Astrocyte (in vitro differentiated cells and primary cell): Measurements from ENCODE around the gene SMARCD2. TPM values are rescaled to one million over a fixed set of nuclear protein-coding genes. Genes with fewer than 3 reads are reported as not detected.

ENCODE experiments used
- DNase-seq: peaks from one replicate; pipeline ENCODE4 v3.0.0-alpha.2; 2010; ENCODE audit warnings: low read depth
- FAIRE-seq: peaks from 2 replicates; lab custom pipeline; 2011; peaks lifted over from hg19 to GRCh38; lab: Jason Lieb, UNC
- H2AFZ ChIP-seq: 2 replicates; pipeline ENCODE4 v1.6.0; 2012; ENCODE audit warnings: low read depth, low read length, inconsistent platforms
- H3K27ac ChIP-seq: 2 replicates; pipeline ENCODE4 v1.5.1; 2011; ENCODE audit warnings: low read depth, low read length, inconsistent platforms
- H3K27me3 ChIP-seq: 2 replicates; pipeline ENCODE4 v1.6.0; 2011; ENCODE audit warnings: low read length, inconsistent platforms; ENCODE audit not compliant: insufficient read depth
- H3K36me3 ChIP-seq: 2 replicates; pipeline ENCODE4 v1.5.1; 2011; ENCODE audit warnings: low read length, inconsistent platforms; ENCODE audit not compliant: insufficient read depth
- H3K4me1 ChIP-seq: 2 replicates; pipeline ENCODE4 v1.5.1; 2011; ENCODE audit warnings: low read length, inconsistent platforms; ENCODE audit not compliant: insufficient read depth
- H3K4me2 ChIP-seq: 2 replicates; pipeline ENCODE4 v1.6.0; 2012; ENCODE audit warnings: low read length, inconsistent platforms
- H3K4me3 ChIP-seq: 2 replicates; pipeline ENCODE4 v1.5.1; 2011; ENCODE audit warnings: low read depth, mild to moderate bottlenecking, low read length, inconsistent platforms; ENCODE audit not compliant: insufficient read depth
- H3K79me2 ChIP-seq: 2 replicates; pipeline ENCODE4 v1.6.0; 2012; ENCODE audit warnings: mild to moderate bottlenecking, low read length, inconsistent platforms; ENCODE audit not compliant: insufficient read depth
- H3K9ac ChIP-seq: 2 replicates; pipeline ENCODE4 v1.6.0; 2012; ENCODE audit warnings: mild to moderate bottlenecking, low read length, inconsistent platforms
- H3K9me3 ChIP-seq: 2 replicates; pipeline ENCODE4 v1.5.1; 2012; ENCODE audit warnings: low read depth, mild to moderate bottlenecking, low read length, inconsistent platforms; ENCODE audit not compliant: insufficient read depth
- H4K20me1 ChIP-seq: 2 replicates; pipeline ENCODE4 v1.6.0; 2012; ENCODE audit warnings: low read length, inconsistent platforms; ENCODE audit not compliant: insufficient read depth
- H3K27ac Mint-ChIP-seq: one replicate; pipeline ENCODE4 v1.8.0; 2021; ENCODE audit warnings: mild to moderate bottlenecking, mixed read lengths; ENCODE audit not compliant: unreplicated experiment
- H3K27me3 Mint-ChIP-seq: one replicate; pipeline ENCODE4 v1.8.0; 2021; ENCODE audit warnings: low read depth, mixed read lengths; ENCODE audit not compliant: unreplicated experiment
- H3K36me3 Mint-ChIP-seq: one replicate; pipeline ENCODE4 v1.8.0; 2021; ENCODE audit warnings: low read depth, mixed read lengths; ENCODE audit not compliant: unreplicated experiment
- H3K4me1 Mint-ChIP-seq: one replicate; pipeline ENCODE4 v1.8.0; 2021; ENCODE audit warnings: low read depth, mixed read lengths; ENCODE audit not compliant: unreplicated experiment
- H3K4me3 Mint-ChIP-seq: one replicate; pipeline ENCODE4 v1.8.0; 2021; ENCODE audit warnings: mild to moderate bottlenecking, moderate library complexity, mixed read lengths; ENCODE audit not compliant: unreplicated experiment
- H3K9me3 Mint-ChIP-seq: one replicate; pipeline ENCODE4 v1.8.0; 2021; ENCODE audit warnings: mild to moderate bottlenecking, mixed read lengths; ENCODE audit not compliant: unreplicated experiment
- CTCF ChIP-seq: IDR thresholded peaks from 2 replicates; pipeline ENCODE4 v1.5.1; 2011; ENCODE audit warnings: low read depth, mild to moderate bottlenecking, inconsistent platforms, low read length, moderate library complexity; ENCODE audit not compliant: insufficient read depth
- EZH2 ChIP-seq: IDR thresholded peaks from 2 replicates; pipeline ENCODE4 v1.6.1; 2012; ENCODE audit warnings: mild to moderate bottlenecking, low read length, inconsistent platforms; ENCODE audit not compliant: insufficient read depth
- total RNA-seq: library from RNA; stranded (reverse); gene quantifications from 2 replicates; pipeline ENCODE4 v1.2.1, GENCODE V29; 2021

Gene SMARCD2
- total RNA-seq, 1 donor from 2014 or later, result 33.9 TPM

GRCh38 chr17:63785556-63785955, 56.9 kb downstream of the SMARCD2 start:
- Histone ChIP-seq H3K79me2 (peaks cover 97% of the 10 kb centered on the region), H2AFZ (no peak overlapping the region), H3K9ac (no peak overlapping the region), H3K4me3 (no peak overlapping the region), H3K4me1 (peaks cover 9% of the 10 kb centered on the region), H3K36me3 (peaks cover 32% of the 10 kb centered on the region), H4K20me1 (peaks cover 94% of the 10 kb centered on the region), H3K9me3 (no peaks in the 10 kb centered on the region), H3K4me2 (peak overlapping the region; percentile 39), H3K27ac (peak overlapping the region; percentile 13), H3K27me3 (no peaks in the 10 kb centered on the region)
- H3K9me3 Mint-ChIP-seq, result no peaks in the 10 kb centered on the region
- peak; percentile 71 for DNase-seq
- H3K27ac Mint-ChIP-seq, result peak overlapping the region; percentile 62
- H3K4me1 Mint-ChIP-seq, result peaks cover 24% of the 10 kb centered on the region
- peaks cover 14% of the 10 kb centered on the region for H3K36me3 Mint-ChIP-seq
- no peaks in the 10 kb centered on the region for H3K27me3 Mint-ChIP-seq
- no peak for FAIRE-seq
- TF ChIP-seq CTCF (no peak), EZH2 (no peak)
- no peak overlapping the region for H3K4me3 Mint-ChIP-seq

- no peak overlapping the region for H3K27ac ChIP-seq
- H3K4me2 ChIP-seq, result no peak overlapping the region
- H3K9me3 Mint-ChIP-seq, result no peaks in the 10 kb centered on the region
- H3K79me2 ChIP-seq, result peaks cover 97% of the 10 kb centered on the region
- H3K4me1 ChIP-seq, result peaks cover 9% of the 10 kb centered on the region
- no peaks in the 10 kb centered on the region for H3K27me3 Mint-ChIP-seq
- peaks cover 95% of the 10 kb centered on the region for H4K20me1 ChIP-seq
- TF ChIP-seq CTCF (no peak), EZH2 (no peak)
- H2AFZ ChIP-seq, result no peak overlapping the region
- H3K36me3 ChIP-seq, result peaks cover 21% of the 10 kb centered on the region
- H3K4me3 Mint-ChIP-seq, result no peak overlapping the region
- H3K4me3 ChIP-seq, result no peak overlapping the region
- peaks cover 12% of the 10 kb centered on the region for H3K36me3 Mint-ChIP-seq
- no peak for FAIRE-seq
- no peaks in the 10 kb centered on the region for H3K27me3 ChIP-seq
- H3K9me3 ChIP-seq, result no peaks in the 10 kb centered on the region
- H3K27ac Mint-ChIP-seq, result no peak overlapping the region
- H3K9ac ChIP-seq, result no peak overlapping the region
- DNase-seq, result no peak
- H3K4me1 Mint-ChIP-seq, result peaks cover 27% of the 10 kb centered on the region
Measured at GRCh38 chr17:63783522-63783921, 59.0 kb downstream of the SMARCD2 start.

Other genes starting within 250 kb of the SMARCD2 start
- 18.9 and 19.5 TPM in 2 replicates for gene TACO1, start 241.8 kb downstream of the SMARCD2 start, total RNA-seq
- gene MAP3K3, start 220.3 kb downstream of the SMARCD2 start, total RNA-seq, result 28.3 and 30.5 TPM in 2 replicates
- gene LIMD2, start 142.6 kb downstream of the SMARCD2 start, total RNA-seq, result 54.8 and 55.0 TPM in 2 replicates
- gene STRADA, start 100.9 kb downstream of the SMARCD2 start, total RNA-seq, result 28.6 and 35.7 TPM in 2 replicates
- gene CCDC47, start 69.1 kb downstream of the SMARCD2 start, total RNA-seq, result 92.8 and 95.6 TPM in 2 replicates
- 120 and 125 TPM in 2 replicates for gene DDX42, start 68.5 kb downstream of the SMARCD2 start, total RNA-seq
- 110 and 116 TPM in 2 replicates for gene PSMC5, start 15.3 kb downstream of the SMARCD2 start, total RNA-seq
- 41.8 and 50.2 TPM in 2 replicates for gene FTSJ3, start 15.0 kb downstream of the SMARCD2 start, total RNA-seq
- gene CSH2, start 31.0 kb upstream of the SMARCD2 start, total RNA-seq, result 4.3 and 5.8 TPM in 2 replicates
- gene GH2, start 39.3 kb upstream of the SMARCD2 start, total RNA-seq, result not detected in 2 replicates
- 8.9 and 15.5 TPM in 2 replicates for gene CSH1, start 53.9 kb upstream of the SMARCD2 start, total RNA-seq
- gene CSHL1, start 68.6 kb upstream of the SMARCD2 start, total RNA-seq, result not detected in 2 replicates
- gene GH1, start 76.2 kb upstream of the SMARCD2 start, total RNA-seq, result not detected in 2 replicates
- gene CD79B, start 89.6 kb upstream of the SMARCD2 start, total RNA-seq, result 0.25 TPM in 1 of 2 replicates, not detected in the other
- gene SCN4A, start 130.2 kb upstream of the SMARCD2 start, total RNA-seq, result 0.22 and 0.43 TPM in 2 replicates
- gene PRR29, start 155.7 kb upstream of the SMARCD2 start, total RNA-seq, result 0.54 and 0.94 TPM in 2 replicates
- gene ICAM2, start 177.9 kb upstream of the SMARCD2 start, total RNA-seq, result not detected in 2 replicates